ELF-1 (cell line): ENCODE measurements around the gene MCF2L.
A peak's percentile ranks its signal among the peaks of the same experiment; 100 is the strongest.

ENCODE experiments used
- DNase-seq: peaks from one replicate; pipeline ENCODE4 v3.0.0-alpha.2; 2016; ENCODE audit warnings: low read depth, low spot score

MCF2L gene

GRCh38 chr13:112981451-112981850 is 12.4 kb downstream of the MCF2L start:
- no peak for DNase-seq

GRCh38 chr13:112982281-112983041 is 13.4 kb downstream of the MCF2L start:
- DNase-seq, result no peak

- no peak for DNase-seq
Measured at GRCh38 chr13:112983042-112983305, 14.0 kb downstream of the MCF2L start.

GRCh38 chr13:112983428-112984196 is 14.6 kb downstream of the MCF2L start:
- peak; percentile 43 for DNase-seq

- no peak for DNase-seq
Measured at GRCh38 chr13:112984501-112984900, 15.5 kb downstream of the MCF2L start.

- DNase-seq, result peak; percentile 40
Measured at GRCh38 chr13:112984954-112985802, 16.2 kb downstream of the MCF2L start.

GRCh38 chr13:112985803-112986408 is 16.9 kb downstream of the MCF2L start:
- DNase-seq, result no peak

- DNase-seq, result no peak
Measured at GRCh38 chr13:112986470-112986869, 17.5 kb downstream of the MCF2L start.

GRCh38 chr13:112986946-112987681 is 18.1 kb downstream of the MCF2L start:
- no peak for DNase-seq

- no peak for DNase-seq
Measured at GRCh38 chr13:112987682-112988024, 18.6 kb downstream of the MCF2L start.

- DNase-seq, result peak; percentile 83
Measured at GRCh38 chr13:112990783-112991182, 21.8 kb downstream of the MCF2L start.

- DNase-seq, result no peak
Measured at GRCh38 chr13:112991609-112992008, 22.6 kb downstream of the MCF2L start.

GRCh38 chr13:112992931-112993680 is 24.1 kb downstream of the MCF2L start:
- DNase-seq, result no peak

- no peak for DNase-seq
Measured at GRCh38 chr13:112994084-112994780, 25.2 kb downstream of the MCF2L start.

GRCh38 chr13:112994781-112995355 is 25.9 kb downstream of the MCF2L start:
- DNase-seq, result no peak

- no peak for DNase-seq
Measured at GRCh38 chr13:112995395-112996191, 26.6 kb downstream of the MCF2L start.

- no peak for DNase-seq
Measured at GRCh38 chr13:112996671-112997091, 27.7 kb downstream of the MCF2L start.

- DNase-seq, result no peak
Measured at GRCh38 chr13:112997188-112998130, 28.4 kb downstream of the MCF2L start.
